ENCODE data around the gene CDCA8.
A peak's percentile ranks its signal among the peaks of the same experiment; 100 is the strongest.

The CDCA8 gene

GRCh38 chr1:37692078-37692833 lies at the start of gene CDCA8:
CDCA8 (plus strand) TSS chr1:37692516; CDS start chr1:37692691, 175 bp downstream.
- peak; percentile 70 to 96 for DNase-seq

GRCh38 chr1:37647281-37647680 lies 45.0 kb upstream of the CDCA8 start:
- no peak for DNase-seq

DNA sequence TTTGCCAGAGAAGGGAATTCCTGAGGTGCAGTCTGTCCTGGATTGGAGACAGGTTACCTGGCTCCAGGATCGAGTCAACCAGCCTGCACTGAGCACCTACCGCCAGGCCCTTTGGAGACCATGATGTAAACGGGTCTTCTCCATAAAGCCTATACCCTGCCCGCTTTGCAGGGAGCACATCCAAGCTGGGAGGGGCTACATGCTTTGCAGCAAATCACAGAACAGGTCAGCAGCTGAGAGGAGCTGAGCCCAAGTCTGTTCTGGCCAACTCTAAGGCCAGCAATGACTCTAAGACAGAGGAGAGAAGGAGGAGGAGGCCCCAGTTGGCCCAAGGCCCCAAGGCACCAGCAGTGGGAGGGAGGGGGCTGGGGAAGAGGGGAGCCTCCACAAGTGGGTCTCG lies 42.1 kb upstream of the CDCA8 start:
- DNase-seq: no peak

- DNase-seq: no peak
Measured at GRCh38 chr1:37650721-37651120, 41.6 kb upstream of the CDCA8 start.

DNA sequence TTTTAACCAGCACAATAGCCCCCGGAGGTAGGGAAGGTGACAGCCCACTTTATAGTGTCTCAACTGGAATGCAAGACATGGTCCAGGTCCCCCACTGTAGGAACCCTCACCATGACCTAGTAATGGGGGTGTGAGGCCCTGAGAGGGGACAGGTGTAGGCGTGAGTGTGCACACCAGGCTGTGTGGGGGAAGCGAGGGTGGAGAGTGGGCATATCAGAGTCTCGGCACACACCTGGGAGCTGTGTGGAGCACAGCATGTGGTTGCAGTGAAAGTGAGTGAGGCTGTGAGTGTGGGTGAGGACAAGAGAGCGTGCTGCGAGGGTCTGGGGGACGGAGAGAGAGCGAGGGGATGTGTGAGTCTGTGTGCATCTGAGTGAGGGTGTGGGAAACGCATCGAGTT lies 40.5 kb upstream of the CDCA8 start:
- DNase-seq: no peak

GRCh38 chr1:37652976-37653375 lies 39.3 kb upstream of the CDCA8 start:
- no peak for DNase-seq

- DNase-seq: no peak
Measured at GRCh38 chr1:37653906-37654305, 38.4 kb upstream of the CDCA8 start.

DNA sequence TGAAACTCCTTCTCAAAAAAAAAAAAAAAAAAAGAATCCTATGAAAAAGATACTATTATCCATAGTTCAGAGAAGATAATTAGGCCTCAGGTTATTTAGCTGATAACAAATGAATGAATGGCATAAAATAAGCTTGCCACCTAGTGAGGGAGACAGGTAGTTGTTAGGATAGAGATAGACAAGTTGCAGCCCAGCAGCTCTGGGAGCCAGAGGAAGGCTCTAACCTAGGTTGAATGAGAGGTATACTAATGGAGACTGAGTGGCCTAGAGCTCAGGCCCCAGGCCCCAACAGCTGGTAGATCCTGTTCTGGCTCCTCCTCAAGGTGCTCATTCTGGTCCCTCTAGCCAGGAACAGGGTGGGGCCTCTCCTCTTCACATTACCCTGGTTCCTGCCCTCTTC lies 37.0 kb upstream of the CDCA8 start:
- DNase-seq: no peak

GRCh38 chr1:37656026-37656425 lies 36.3 kb upstream of the CDCA8 start:
- no peak for DNase-seq

GRCh38 chr1:37656881-37657280 lies 35.4 kb upstream of the CDCA8 start:
- no peak for DNase-seq

GRCh38 chr1:37657620-37658412 lies 34.5 kb upstream of the CDCA8 start:
- DNase-seq: no peak

- no peak for DNase-seq
Measured at GRCh38 chr1:37658486-37658885, 33.8 kb upstream of the CDCA8 start.

- DNase-seq: no peak
Measured at GRCh38 chr1:37660664-37661063, 31.7 kb upstream of the CDCA8 start.

- DNase-seq: no peak
Measured at GRCh38 chr1:37661401-37661800, 30.9 kb upstream of the CDCA8 start.

- DNase-seq: no peak
Measured at GRCh38 chr1:37662031-37662755, 30.1 kb upstream of the CDCA8 start.

DNA sequence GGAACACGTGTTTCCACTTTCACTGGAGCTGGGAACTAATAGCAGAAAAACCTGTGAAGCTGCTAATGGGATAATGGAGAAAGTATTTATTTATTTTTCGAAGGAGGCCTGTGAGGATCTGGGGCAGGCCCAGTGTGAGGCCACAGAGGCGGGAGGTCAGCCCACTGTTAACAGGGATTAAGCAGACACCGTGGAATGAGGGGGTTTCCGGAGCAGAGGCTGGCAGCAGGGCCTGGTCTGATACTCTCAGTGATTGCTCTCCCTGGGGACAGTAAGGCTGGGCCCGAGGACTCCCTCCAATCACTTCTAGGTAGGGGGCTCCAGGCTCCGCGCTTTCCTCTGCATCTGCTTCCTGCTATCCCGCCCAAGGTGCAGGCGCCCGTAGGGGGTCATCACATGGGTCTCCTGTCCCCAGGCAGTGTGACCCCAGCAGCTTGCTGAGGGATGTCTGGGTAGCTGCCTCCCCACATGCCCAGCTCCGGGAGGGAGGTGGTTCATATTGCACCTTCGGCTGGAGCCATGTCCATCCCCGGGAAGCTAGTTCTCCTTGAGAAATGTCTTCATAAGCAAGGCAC lies 28.8 kb upstream of the CDCA8 start:
- no peak for DNase-seq

DNA sequence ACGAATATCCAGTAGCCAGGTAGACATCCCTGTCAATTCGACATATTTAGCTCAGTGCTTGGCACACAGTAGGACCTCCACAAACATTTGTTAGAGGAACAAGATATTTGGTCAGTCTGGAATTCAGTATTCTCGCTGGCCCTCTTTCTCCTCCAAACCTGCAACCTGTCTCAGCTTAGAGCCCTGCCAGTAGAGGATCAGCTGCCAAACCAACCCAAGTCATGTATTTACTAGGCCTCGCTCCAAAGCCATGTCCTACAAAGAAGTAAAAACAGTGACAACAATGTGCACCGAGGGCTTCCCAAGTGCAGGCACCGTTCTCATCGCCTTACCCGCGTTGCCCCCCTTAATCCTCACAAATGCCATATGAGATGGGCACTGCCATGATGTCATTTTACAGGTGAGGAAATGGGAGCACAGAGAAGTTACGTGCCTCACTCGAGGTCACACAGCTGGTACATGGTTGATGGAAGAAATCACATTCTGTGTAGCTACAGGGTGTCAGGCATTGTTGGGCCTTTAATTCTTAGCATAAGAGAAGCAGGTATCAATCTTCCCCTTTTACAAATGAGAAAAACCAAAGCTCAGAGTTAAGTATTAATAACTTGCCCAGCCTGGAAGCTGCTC lies 26.0 kb upstream of the CDCA8 start:
- DNase-seq: no peak

DNA sequence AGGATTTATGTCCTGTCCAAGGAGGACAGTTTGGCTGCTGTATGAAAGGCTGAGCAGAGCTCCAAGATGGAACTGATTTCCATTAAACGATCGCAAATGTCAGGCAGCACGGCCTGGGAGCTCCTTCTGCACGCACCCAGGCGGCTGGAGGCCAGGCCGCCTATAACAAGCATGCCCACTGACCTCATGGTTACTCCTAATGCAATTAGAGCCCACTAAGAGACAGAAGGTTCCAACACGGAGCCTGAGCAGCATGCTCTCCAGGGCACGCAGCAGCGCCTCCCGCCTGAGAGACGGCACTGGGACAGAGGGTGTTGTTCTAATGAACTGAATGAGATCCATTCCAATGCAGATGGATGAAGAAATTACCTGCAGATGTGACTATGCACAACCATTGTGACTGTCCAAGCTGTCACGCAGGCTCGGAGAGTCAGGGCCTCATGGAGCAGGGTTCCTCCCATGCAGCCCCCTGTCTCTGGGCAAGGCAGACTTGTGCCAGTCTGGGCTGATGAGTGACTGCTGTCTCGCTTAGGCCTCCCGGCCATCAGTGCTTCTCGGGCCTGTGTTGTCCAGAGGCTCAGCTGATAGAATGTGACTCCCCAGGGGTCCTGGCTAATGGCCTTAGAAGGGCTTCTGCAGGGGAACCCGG lies 25.2 kb upstream of the CDCA8 start:
- DNase-seq: no peak

DNA sequence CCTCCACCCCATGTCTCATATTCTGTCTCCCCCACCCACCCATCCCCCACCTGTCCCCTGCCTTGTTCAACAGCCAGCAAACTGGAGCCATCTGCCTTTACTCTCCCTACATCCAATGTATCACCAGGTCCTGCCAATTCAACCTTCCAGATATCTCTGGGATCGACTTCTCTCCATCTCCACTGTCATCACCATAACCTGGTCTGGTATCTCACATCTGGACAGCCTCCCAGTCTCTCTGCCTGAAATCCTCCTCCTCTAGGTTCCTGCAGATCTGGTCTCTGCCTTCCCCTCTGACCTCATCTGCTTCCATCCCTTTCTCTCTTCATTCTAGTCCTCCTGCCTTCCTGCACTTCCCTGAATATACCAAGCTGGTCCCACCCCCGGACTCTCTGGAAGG lies 22.2 kb upstream of the CDCA8 start:
- no peak for DNase-seq

DNA sequence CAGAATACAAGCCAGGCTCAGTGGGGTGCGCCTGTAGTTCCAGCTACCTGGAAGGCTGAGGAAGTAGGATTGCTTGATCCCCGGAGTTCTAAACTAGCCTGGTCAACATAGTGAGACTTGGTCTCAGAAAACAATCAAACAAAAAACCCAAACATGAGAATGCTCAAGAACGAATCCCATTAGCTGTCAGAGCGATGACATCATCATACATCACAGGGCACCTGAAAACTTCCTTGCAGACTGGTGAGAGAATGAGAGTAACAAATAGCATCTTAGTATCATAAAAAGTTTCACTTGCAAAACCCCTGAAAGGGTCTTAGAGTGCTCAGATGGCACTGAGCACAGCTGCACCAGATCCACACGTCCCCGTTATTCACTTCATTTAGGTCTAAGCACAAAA lies 21.1 kb upstream of the CDCA8 start:
- DNase-seq: no peak

DNA sequence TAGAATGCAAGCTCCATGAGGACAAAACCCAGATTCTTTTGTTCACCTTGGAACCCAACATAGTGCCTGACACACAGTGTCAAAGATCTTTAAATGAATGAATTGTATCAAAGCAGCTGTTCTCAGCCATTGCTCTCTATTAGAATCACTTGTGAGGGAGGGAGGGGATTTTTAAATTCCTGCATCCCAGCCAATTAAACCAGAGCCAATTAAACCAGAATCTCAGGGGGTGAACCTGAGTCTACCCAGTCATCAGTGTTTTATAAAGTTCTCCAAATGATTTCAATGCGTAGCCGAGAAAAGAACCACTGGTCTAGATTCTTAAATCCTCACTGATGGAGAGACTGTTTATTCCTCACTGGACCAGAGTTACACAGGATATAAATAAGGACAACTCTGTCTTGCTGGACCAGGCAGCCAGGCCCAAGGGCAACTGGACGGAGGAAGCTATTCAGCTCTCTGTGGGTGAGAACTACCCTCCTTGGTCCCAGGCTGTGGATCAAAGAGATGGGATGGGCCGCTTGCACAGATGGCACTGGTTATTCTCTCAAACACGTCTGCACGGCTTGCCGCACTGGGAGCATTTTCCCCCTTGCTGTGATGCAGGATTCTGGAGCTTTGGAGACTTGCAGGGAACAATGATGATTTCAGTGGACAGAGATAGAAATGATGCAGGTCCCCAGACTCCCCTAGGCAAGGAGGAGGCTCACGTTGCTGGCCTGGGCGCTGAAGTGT lies 20.0 kb upstream of the CDCA8 start:
- no peak for DNase-seq

GRCh38 chr1:37673920-37674319 lies 18.4 kb upstream of the CDCA8 start:
- no peak for DNase-seq

Data from SW 1271 (cell line).